ENCODE measurements around the gene ARNT2. TPM values are rescaled to one million over a fixed set of nuclear protein-coding genes. Genes with fewer than 3 reads are reported as not detected.

Gene ARNT2
- total RNA-seq, 6 experiments from 2014 or later, result 2.4 to 16.6 (median 15.5) TPM

DNA sequence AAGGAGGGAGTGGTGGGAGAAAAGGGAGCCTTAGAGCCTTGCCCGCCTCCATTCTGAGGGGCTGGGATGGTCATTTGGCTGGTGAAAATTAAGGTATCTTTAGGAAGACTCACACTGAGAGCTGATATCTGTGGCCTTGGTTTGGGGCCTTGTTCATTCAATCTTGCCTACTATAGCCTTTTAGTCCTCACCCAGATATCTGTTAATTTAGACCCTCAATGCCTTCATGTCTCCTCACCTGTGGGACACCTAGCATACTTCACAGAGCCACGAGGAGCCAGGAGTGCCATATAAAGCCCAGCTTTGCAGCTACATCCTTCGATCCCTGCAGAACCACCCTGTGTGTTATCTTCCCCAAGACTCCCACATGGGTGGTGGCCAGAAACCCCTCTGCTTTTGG lies 4.7 kb upstream of the ARNT2 start:
- Mint-ChIP-seq H3K4me1 (ENCODE audit: low read depth) (no peaks in the 10 kb centered on the region), H3K9me3 (no peaks in the 10 kb centered on the region), H3K4me3 (no peak overlapping the region), H3K27me3 (ENCODE audit: insufficient read depth) (peaks cover 28% of the 10 kb centered on the region), H3K36me3 (ENCODE audit: low read depth) (no peaks in the 10 kb centered on the region), H3K27ac (no peak overlapping the region)
- no peak for TF ChIP-seq CTCF (IDR thresholded peaks at IDR 0.05)
- DNase-seq, result no peak

DNA sequence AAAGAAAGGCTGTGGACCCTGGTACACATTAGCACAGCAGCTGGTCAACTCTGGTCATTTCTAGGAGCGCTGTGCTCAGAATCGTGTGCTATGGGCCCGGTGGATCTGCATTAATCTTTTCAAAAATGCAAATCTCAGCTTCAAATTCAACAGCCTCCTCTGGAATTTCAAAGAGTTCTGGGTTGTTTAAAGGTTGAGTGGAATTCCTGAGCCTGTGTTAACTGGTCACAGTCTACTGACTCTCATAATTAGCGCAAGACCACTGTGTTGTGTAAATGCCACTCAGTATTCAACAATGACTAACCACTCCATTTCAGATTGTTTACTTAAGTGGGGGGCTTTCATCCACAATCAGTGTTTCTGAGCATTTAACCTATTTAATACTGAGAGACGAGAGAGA lies 2.7 kb upstream of the ARNT2 start:
- H3K4me3 Mint-ChIP-seq, result no peak overlapping the region
- no peak for DNase-seq
- peaks cover 42% of the 10 kb centered on the region for H3K27me3 Mint-ChIP-seq (ENCODE audit: insufficient read depth)
- no peaks in the 10 kb centered on the region for H3K4me1 Mint-ChIP-seq (ENCODE audit: low read depth)
- H3K27ac Mint-ChIP-seq, result no peak overlapping the region
- H3K36me3 Mint-ChIP-seq (ENCODE audit: low read depth), result no peaks in the 10 kb centered on the region
- no peak for TF ChIP-seq CTCF (IDR thresholded peaks at IDR 0.05)
- H3K9me3 Mint-ChIP-seq, result no peaks in the 10 kb centered on the region

GRCh38 chr15:80402339-80402738 lies 1.8 kb upstream of the ARNT2 start:
- Mint-ChIP-seq H3K27me3 (ENCODE audit: insufficient read depth) (peaks cover 42% of the 10 kb centered on the region), H3K36me3 (ENCODE audit: low read depth) (no peaks in the 10 kb centered on the region), H3K4me3 (no peak overlapping the region), H3K9me3 (no peaks in the 10 kb centered on the region), H3K4me1 (ENCODE audit: low read depth) (no peaks in the 10 kb centered on the region), H3K27ac (no peak overlapping the region)
- no peak for TF ChIP-seq CTCF (IDR thresholded peaks at IDR 0.05)
- no peak for DNase-seq

- no peak overlapping the region for H3K4me3 Mint-ChIP-seq
- no peaks in the 10 kb centered on the region for H3K4me1 Mint-ChIP-seq (ENCODE audit: low read depth)
- no peak for TF ChIP-seq CTCF (IDR thresholded peaks at IDR 0.05)
- no peak for DNase-seq
- H3K9me3 Mint-ChIP-seq, result no peaks in the 10 kb centered on the region
- peaks cover 48% of the 10 kb centered on the region for H3K27me3 Mint-ChIP-seq (ENCODE audit: insufficient read depth)
- no peak overlapping the region for H3K27ac Mint-ChIP-seq
- no peaks in the 10 kb centered on the region for H3K36me3 Mint-ChIP-seq (ENCODE audit: low read depth)
Measured at GRCh38 chr15:80403712-80404056, 498 bp upstream of the ARNT2 start.

DNA sequence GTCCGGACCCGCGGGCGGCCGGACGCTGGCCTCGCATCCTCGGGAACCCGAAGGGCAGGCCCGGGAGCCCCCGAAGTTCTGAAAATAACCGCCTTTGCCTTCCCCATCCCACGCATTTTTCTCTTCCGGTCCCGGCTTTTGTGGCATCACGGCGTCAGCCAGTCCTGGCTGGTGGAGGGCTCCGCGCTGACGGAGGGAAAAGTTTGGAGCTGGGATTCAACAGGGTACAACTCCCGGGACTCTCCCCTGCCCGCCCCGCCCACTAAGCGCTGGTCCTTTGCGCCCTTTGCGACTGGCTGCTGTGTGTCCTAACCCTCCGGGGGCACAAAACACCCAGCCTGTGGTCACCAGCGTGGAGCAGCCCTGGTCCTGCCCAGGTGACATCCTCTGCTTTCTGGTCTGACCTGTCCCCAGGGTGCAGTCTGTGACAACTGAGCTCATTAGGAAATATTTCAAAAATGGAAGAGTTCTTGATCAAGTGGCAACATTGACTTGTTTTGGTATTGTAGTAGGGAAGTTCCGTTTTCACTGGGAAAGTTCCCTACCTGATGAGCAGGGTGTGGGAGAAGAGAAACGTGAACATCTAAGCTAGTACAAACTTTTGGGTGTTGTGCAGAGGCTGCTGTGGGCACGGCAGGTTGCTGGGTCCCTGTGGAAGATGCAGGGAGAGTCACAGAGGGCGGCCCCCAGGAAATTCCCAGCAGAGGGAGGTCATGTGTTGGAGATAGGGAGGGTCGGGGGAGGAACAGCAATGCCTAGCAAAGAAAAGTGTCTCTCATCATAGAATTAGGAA lies 775 bp downstream of the ARNT2 start:
- H3K9me3 Mint-ChIP-seq, result peaks cover 4% of the 10 kb centered on the region; the same call in 1 of the 2 replicates
- no peaks in the 10 kb centered on the region for H3K36me3 Mint-ChIP-seq (ENCODE audit: low read depth)
- TF ChIP-seq CTCF (IDR thresholded peaks at IDR 0.05), result no peak
- H3K4me1 Mint-ChIP-seq (ENCODE audit: low read depth), result no peaks in the 10 kb centered on the region
- DNase-seq, result no peak
- H3K4me3 Mint-ChIP-seq, result peak overlapping the region; percentile 53
- peaks cover 53% of the 10 kb centered on the region for H3K27me3 Mint-ChIP-seq (ENCODE audit: insufficient read depth)
- no peak overlapping the region for H3K27ac Mint-ChIP-seq

Data from HFFc6 (cell line).